Measurements from ENCODE around the gene NKD2.

GRCh38 chr5:1087428-1087827 lies 78.8 kb downstream of the NKD2 start:
- TF ChIP-seq CTCF (conservative IDR thresholded peaks at IDR 0.05; ENCODE audit: low read length) (no peak), EZH2phosphoT487 (IDR thresholded peaks at IDR 0.05; ENCODE audit: borderline replicate concordance) (no peak)
